ENCODE measurements around the gene PHKG1.
"Not testable (repeated sequence)": the region's sequence is repeated elsewhere in the genome, so short reads cannot be mapped to it uniquely, and the experiment has no call there.

Gene PHKG1

GRCh38 chr7:56083150-56083785, 9.5 kb downstream of the PHKG1 start:
- Histone ChIP-seq H3K36me3 (peaks cover 19% of the 10 kb centered on the region), H3K4me3 (ENCODE audit: low read depth, low read length) (peak overlapping the region; percentile 5; the same call in 1 of the 2 replicates), H3K9me3 (no peaks in the 10 kb centered on the region), H3K4me1 (peaks cover 21% of the 10 kb centered on the region), H3K27me3 (no peaks in the 10 kb centered on the region)
- TF ChIP-seq CTCF (IDR thresholded peaks at IDR 0.05; ENCODE audit: low read depth, low read length) = no peak
- peak; percentile 90 for DNase-seq

- Histone ChIP-seq H3K9me3 (no peaks in the 10 kb centered on the region), H3K4me1 (peaks cover 21% of the 10 kb centered on the region), H3K4me3 (ENCODE audit: low read depth, low read length) (no peak overlapping the region), H3K27me3 (no peaks in the 10 kb centered on the region), H3K36me3 (peaks cover 22% of the 10 kb centered on the region)
- no peak for DNase-seq
- no peak for TF ChIP-seq CTCF (IDR thresholded peaks at IDR 0.05; ENCODE audit: low read depth, low read length)
These were observed 11.0 kb downstream of the PHKG1 start for GRCh38 chr7:56081626-56082340.

- H3K27me3 ChIP-seq; DNase-seq; H3K4me3 ChIP-seq (ENCODE audit: low read depth, low read length); H3K9me3 ChIP-seq: not testable (repeated sequence)
- H3K36me3 ChIP-seq = peaks cover 18% of the 10 kb centered on the region
- peaks cover 21% of the 10 kb centered on the region for H3K4me1 ChIP-seq
These were observed 11.9 kb downstream of the PHKG1 start for GRCh38 chr7:56080726-56081435.

- no peaks in the 10 kb centered on the region for H3K9me3 ChIP-seq
- peaks cover 18% of the 10 kb centered on the region for H3K36me3 ChIP-seq
- DNase-seq = peak; percentile 88
- TF ChIP-seq CTCF (IDR thresholded peaks at IDR 0.05; ENCODE audit: low read depth, low read length) = peak; percentile 89
- peaks cover 21% of the 10 kb centered on the region for H3K4me1 ChIP-seq
- H3K27me3 ChIP-seq = no peaks in the 10 kb centered on the region
- H3K4me3 ChIP-seq (ENCODE audit: low read depth, low read length) = no peak overlapping the region
These were observed 13.1 kb downstream of the PHKG1 start for GRCh38 chr7:56079450-56080185.

- Histone ChIP-seq H3K4me1 (peaks cover 13% of the 10 kb centered on the region), H3K36me3 (peaks cover 18% of the 10 kb centered on the region), H3K4me3 (ENCODE audit: low read depth, low read length) (no peak overlapping the region), H3K27me3 (no peaks in the 10 kb centered on the region), H3K9me3 (no peaks in the 10 kb centered on the region)
- TF ChIP-seq CTCF (IDR thresholded peaks at IDR 0.05; ENCODE audit: low read depth, low read length) = no peak
- no peak for DNase-seq
These were observed 14.6 kb downstream of the PHKG1 start for GRCh38 chr7:56078196-56078595.

GRCh38 chr7:56077681-56078080, 15.1 kb downstream of the PHKG1 start:
- Histone ChIP-seq H3K27me3 (no peaks in the 10 kb centered on the region), H3K4me3 (ENCODE audit: low read depth, low read length) (no peak overlapping the region), H3K36me3 (peaks cover 21% of the 10 kb centered on the region), H3K4me1 (peaks cover 12% of the 10 kb centered on the region), H3K9me3 (no peaks in the 10 kb centered on the region)
- no peak for TF ChIP-seq CTCF (IDR thresholded peaks at IDR 0.05; ENCODE audit: low read depth, low read length)
- no peak for DNase-seq

Measured in BE2C (cell line).